Lung (tissue), 12 donors: Measurements from ENCODE around the gene LYAR. TPM values are rescaled to one million over a fixed set of nuclear protein-coding genes. Genes with fewer than 3 reads are reported as not detected.
"Not testable (repeated sequence)": the region's sequence is repeated elsewhere in the genome, so short reads cannot be mapped to it uniquely, and the experiment has no call there.

ENCODE experiments used
- ATAC-seq: fragments of 200-7000 bp; cut with Tn5 transposase; one replicate; pipeline ENCODE4 v1.9.1; 2020; ENCODE audit warnings: moderate number of reproducible peaks; ENCODE audit not compliant: insufficient read depth, low FRiP score
- DNase-seq, 3 donors: peaks; one replicate each; pipeline ENCODE4 v3.0.0-alpha.2; 2013 to 2017
- H3K27ac ChIP-seq, 2 donors: one replicate each; pipeline ENCODE4 v1.5.1; 2013; ENCODE audit warnings: mild to moderate bottlenecking in 2 of 2, moderate library complexity in 2 of 2, control low read depth in 1 of 2, inconsistent platforms in 1 of 2, low read depth in 1 of 2, low read length in 1 of 2
- H3K27me3 ChIP-seq, 3 donors: one replicate each; pipeline ENCODE4 v1.5.1; 2013; ENCODE audit warnings: low read length in 2 of 3; ENCODE audit not compliant: control insufficient read depth in 3 of 3, insufficient read depth in 3 of 3
- H3K36me3 ChIP-seq, 4 donors: one replicate each; pipeline ENCODE4 v1.5.1; 2013; ENCODE audit warnings: low read length in 4 of 4, mild to moderate bottlenecking in 1 of 4, moderate library complexity in 1 of 4; ENCODE audit not compliant: control insufficient read depth in 4 of 4, insufficient read depth in 4 of 4
- H3K4me1 ChIP-seq, 5 donors: one replicate each; pipeline ENCODE4 v1.5.1; 2013; ENCODE audit warnings: low read length in 5 of 5, mild to moderate bottlenecking in 2 of 5, moderate library complexity in 1 of 5; ENCODE audit not compliant: control insufficient read depth in 5 of 5, insufficient read depth in 5 of 5
- H3K4me3 ChIP-seq: one replicate; pipeline ENCODE4 v1.5.1; 2013; ENCODE audit warnings: mild to moderate bottlenecking, control low read depth, moderate library complexity
- H3K9ac ChIP-seq, 2 donors: one replicate each; pipeline ENCODE4 v1.5.1; 2013; ENCODE audit warnings: low read length in 2 of 2, control low read depth in 1 of 2; ENCODE audit not compliant: insufficient read depth in 1 of 2
- H3K9me3 ChIP-seq, 4 donors: one replicate each; pipeline ENCODE4 v1.5.1; 2013; ENCODE audit warnings: low read length in 3 of 4, mild to moderate bottlenecking in 1 of 4, moderate library complexity in 1 of 4; ENCODE audit not compliant: control insufficient read depth in 4 of 4, insufficient read depth in 3 of 4
- WGBS, 2 donors: extraction: QIAGEN DNeasy Blood & Tissue Kit; methylation state at CpG; one replicate each; pipeline ENCODE4 v1.1.7; 2013; 5-methylcytosine and 5-hydroxymethylcytosine counted together
- polyA plus RNA-seq, 2 donors: library from polyadenylated mRNA; stranded (reverse); fragments of 200-250 nt; gene quantifications; one replicate each; pipeline ENCODE4 v1.2.1, GENCODE V29; 2013
- total RNA-seq, 2 donors: library from RNA; depleted of rRNA in 1 of 2; stranded (reverse); fragments of >200 nt in 1 of 2; gene quantifications; one replicate each; pipeline ENCODE4 v1.2.1, GENCODE V29; 2014 to 2021
- TF ChIP-seq, protein P1 (sequence below): IDR thresholded peaks from 2 replicates; pipeline ENCODE4 v1.5.1; 2012; ENCODE audit warnings: mild to moderate bottlenecking; ENCODE audit errors: control extremely low read depth, extremely low read depth
- donor health status: control.
- donor health status: control.
- donor health status: Bipolar disorder and iron deficiency.
- donor health status: healthy.
- donor health status: DM: yes; HTN: yes; CAD: no.

The LYAR gene
- total and polyA plus RNA-seq, 4 donors: 9.3 to 19.5 (median 14.4) TPM

DNA sequence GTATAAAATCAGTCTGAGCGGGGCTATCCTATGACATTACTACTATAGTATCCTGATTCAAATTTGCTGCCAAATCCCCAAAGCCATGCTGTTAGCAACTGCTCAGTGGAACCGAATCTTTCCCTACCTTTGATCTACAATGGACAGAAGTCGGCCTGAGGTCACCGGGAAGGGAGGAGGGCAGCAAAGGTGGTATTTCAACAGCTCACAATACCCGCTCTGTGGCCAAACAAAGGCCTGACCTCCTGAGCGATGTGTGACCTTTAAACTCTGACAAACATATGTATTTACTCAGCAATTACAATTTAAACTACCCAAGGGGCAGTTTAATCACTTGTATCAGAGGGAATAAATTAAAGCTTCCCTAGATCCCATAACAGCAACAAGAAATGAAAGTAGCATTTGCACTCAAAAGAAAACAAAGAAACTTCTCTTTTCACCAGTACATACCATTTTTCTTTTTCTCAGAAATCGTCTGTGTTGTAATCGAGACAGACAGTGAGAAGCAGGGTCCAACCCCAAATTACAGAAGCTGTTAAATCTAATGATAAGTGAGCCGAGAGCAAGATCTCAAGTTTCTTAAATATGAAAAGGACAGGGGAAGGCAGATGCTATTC, 30.4 kb downstream of the LYAR start:
- Histone ChIP-seq H3K4me1 (no peaks in the 10 kb centered on the region), H3K9ac (peak overlapping the region in 1 of 2 donors; percentile 5), H3K9me3 (no peaks in the 10 kb centered on the region), H3K4me3 (no peak overlapping the region), H3K36me3 (no peaks in the 10 kb centered on the region), H3K27ac (no peak overlapping the region), H3K27me3 (peaks cover 0 to 3% (median 0%) of the 10 kb centered on the region in 3 donors)
- 50 to 63% methylated on average over 9 of the region's 9 CpGs for WGBS, 2 donors
- ATAC-seq: no peak
- DNase-seq: no peak
- TF ChIP-seq, protein P1, sequence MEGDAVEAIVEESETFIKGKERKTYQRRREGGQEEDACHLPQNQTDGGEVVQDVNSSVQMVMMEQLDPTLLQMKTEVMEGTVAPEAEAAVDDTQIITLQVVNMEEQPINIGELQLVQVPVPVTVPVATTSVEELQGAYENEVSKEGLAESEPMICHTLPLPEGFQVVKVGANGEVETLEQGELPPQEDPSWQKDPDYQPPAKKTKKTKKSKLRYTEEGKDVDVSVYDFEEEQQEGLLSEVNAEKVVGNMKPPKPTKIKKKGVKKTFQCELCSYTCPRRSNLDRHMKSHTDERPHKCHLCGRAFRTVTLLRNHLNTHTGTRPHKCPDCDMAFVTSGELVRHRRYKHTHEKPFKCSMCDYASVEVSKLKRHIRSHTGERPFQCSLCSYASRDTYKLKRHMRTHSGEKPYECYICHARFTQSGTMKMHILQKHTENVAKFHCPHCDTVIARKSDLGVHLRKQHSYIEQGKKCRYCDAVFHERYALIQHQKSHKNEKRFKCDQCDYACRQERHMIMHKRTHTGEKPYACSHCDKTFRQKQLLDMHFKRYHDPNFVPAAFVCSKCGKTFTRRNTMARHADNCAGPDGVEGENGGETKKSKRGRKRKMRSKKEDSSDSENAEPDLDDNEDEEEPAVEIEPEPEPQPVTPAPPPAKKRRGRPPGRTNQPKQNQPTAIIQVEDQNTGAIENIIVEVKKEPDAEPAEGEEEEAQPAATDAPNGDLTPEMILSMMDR: no peak

DNA sequence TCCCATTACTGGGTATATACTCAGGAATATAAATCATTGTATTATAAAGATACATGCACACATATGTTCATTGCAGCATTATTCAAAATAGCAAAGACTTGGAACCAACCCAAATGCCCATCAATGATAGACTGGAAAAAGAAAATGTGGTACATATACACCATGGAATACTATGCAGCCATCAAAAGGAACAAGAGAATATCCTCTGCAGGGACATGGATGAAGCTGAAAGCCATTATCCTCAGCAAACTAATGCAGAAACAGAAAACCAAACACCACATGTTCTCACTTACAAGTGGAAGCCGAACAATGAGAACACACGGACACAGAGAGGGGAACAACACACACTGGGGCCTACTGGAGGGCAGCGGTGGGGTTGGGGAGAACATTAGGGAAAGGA, 32.2 kb downstream of the LYAR start:
- ATAC-seq, H3K9ac ChIP-seq, H3K4me1 ChIP-seq, H3K9me3 ChIP-seq, H3K27ac ChIP-seq, H3K27me3 ChIP-seq, H3K36me3 ChIP-seq, DNase-seq, H3K4me3 ChIP-seq: not testable (repeated sequence)
- WGBS, 2 donors: 87 to 93% methylated on average over 3 of the region's 3 CpGs

DNA sequence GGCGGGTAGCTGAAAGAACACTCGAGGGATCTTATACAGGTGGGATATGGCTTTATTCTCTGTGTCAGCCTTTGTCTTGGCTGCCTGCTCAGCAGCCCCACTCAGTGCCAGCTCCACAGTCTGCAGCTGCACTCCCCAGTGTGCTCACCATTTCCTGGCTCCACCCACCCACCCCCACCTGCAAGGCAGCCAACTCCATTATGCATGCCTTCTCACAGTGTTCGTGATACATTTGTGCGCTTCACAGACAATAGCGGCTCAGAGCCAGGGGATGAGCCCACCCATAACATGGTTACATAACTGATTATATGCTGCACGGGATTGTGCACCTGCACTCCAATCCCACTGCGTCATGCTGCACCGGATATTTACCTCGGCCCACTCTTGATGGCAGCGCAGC, 33.2 kb downstream of the LYAR start:
- H3K9ac ChIP-seq: no peak overlapping the region
- DNase-seq: no peak
- H3K4me1 ChIP-seq: no peaks in the 10 kb centered on the region
- no peaks in the 10 kb centered on the region for H3K9me3 ChIP-seq
- H3K4me3 ChIP-seq: no peak overlapping the region
- peaks cover 0 to 3% (median 0%) of the 10 kb centered on the region in 3 donors for H3K27me3 ChIP-seq
- H3K27ac ChIP-seq: no peak overlapping the region
- WGBS, 2 donors: 65 to 69% methylated on average over 10 of the region's 10 CpGs
- no peaks in the 10 kb centered on the region for H3K36me3 ChIP-seq
- no peak for ATAC-seq
- TF ChIP-seq, protein P1: no peak

DNA sequence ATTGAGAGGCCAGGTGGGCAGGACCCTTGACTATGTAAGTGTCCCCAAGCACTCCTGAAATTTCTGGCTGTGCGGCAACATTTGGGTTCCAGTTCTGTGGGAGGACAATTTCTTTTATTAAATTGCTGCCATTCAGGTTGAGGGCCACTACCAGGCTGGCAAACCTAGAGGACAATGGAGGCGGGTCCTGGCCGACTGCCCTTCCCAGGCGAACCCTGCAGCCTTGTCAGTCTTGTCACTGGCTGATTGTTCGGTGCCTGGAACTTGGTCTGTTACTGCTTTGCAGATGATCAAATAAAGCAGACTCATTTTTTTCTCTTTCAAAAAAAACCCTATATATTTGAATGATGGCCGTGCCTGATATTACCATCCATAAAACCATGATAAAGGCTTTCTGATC, 35.3 kb downstream of the LYAR start:
- DNase-seq (peak in 1 of 3 donors; percentile 6), ATAC-seq (no peak)
- Histone ChIP-seq H3K36me3 (no peaks in the 10 kb centered on the region), H3K9me3 (no peaks in the 10 kb centered on the region), H3K27me3 (peaks cover 0 to 3% (median 0%) of the 10 kb centered on the region in 3 donors), H3K9ac (no peak overlapping the region), H3K27ac (no peak overlapping the region), H3K4me1 (no peaks in the 10 kb centered on the region), H3K4me3 (no peak overlapping the region)
- 72 to 85% methylated on average over 6 of the region's 6 CpGs for WGBS, 2 donors
- TF ChIP-seq, protein P1: no peak
